MCF 10A (cell line): Measurements from ENCODE around the gene SCUBE2. TPM values are rescaled to one million over a fixed set of nuclear protein-coding genes. Genes with fewer than 3 reads are reported as not detected.

Source experiments
- BruUV-seq: library from RNA; stranded (reverse); fragments of 400-500 nt; replicated peaks from 2 replicates; lab custom pipeline; 2021; lab: Mats Ljungman, UMichigan
- CTCF ChIA-PET: fragments of 300-600 bp; sonication (Branson Sonifier 250); formaldehyde crosslinking; extraction: SDS; loops from one replicate; lab custom pipeline; 2021; ENCODE audit warnings: antibody characterized with exemption, inconsistent platforms; lab: Yijun Ruan, JAX
- POLR2A ChIA-PET: fragments of 300-600, 350-650 bp; sonication (Branson Sonifier 250); formaldehyde crosslinking; extraction: SDS; loops from one replicate; lab custom pipeline; 2020; ENCODE audit warnings: antibody characterized with exemption, inconsistent platforms; lab: Yijun Ruan, JAX
- DNase-seq: peaks from one replicate; pipeline ENCODE4 v3.0.0-alpha.2; 2018; ENCODE audit not compliant: unreplicated experiment
- H3K27ac Mint-ChIP-seq: one replicate; pipeline ENCODE4 v1.8.0; 2022; ENCODE audit warnings: mild to moderate bottlenecking, low read depth, mixed read lengths; ENCODE audit not compliant: unreplicated experiment
- H3K27me3 Mint-ChIP-seq: one replicate; pipeline ENCODE4 v1.8.0; 2022; ENCODE audit warnings: mixed read lengths; ENCODE audit not compliant: insufficient read depth, unreplicated experiment
- H3K36me3 Mint-ChIP-seq: one replicate; pipeline ENCODE4 v1.8.0; 2022; ENCODE audit warnings: mild to moderate bottlenecking, moderate library complexity, mixed read lengths; ENCODE audit not compliant: insufficient read depth, unreplicated experiment
- H3K4me1 Mint-ChIP-seq: one replicate; pipeline ENCODE4 v1.8.0; 2022; ENCODE audit warnings: mixed read lengths; ENCODE audit not compliant: insufficient read depth, unreplicated experiment
- H3K4me3 Mint-ChIP-seq: one replicate; pipeline ENCODE4 v1.8.0; 2022; ENCODE audit warnings: mild to moderate bottlenecking, moderate library complexity, mixed read lengths; ENCODE audit not compliant: unreplicated experiment
- H3K9me3 Mint-ChIP-seq: one replicate; pipeline ENCODE4 v1.8.0; 2022; ENCODE audit warnings: mixed read lengths; ENCODE audit not compliant: unreplicated experiment
- CTCF ChIP-seq: fragments of 200-600 bp; IDR thresholded peaks from one replicate; pipeline ENCODE4 v1.8.0; 2022; ENCODE audit warnings: antibody characterized with exemption, mild to moderate bottlenecking; ENCODE audit not compliant: unreplicated experiment
- intact Hi-C: fragments of 100-400 bp; cut with micrococcal nuclease; formaldehyde crosslinking; loops from 2 replicates; pipeline ENCODE4 v1.14.1; 2022
- total RNA-seq: library from RNA; stranded (reverse); gene quantifications from 2 replicates; pipeline ENCODE4 v1.2.3, GENCODE V29; 2022

SCUBE2 gene
- total RNA-seq, 1 experiment from 2014 or later = 0.93 TPM

- no peak for DNase-seq
- Mint-ChIP-seq H3K9me3 (no peaks in the 10 kb centered on the region), H3K4me1 (no peaks in the 10 kb centered on the region), H3K4me3 (no peak overlapping the region), H3K27ac (no peak overlapping the region), H3K36me3 (no peaks in the 10 kb centered on the region), H3K27me3 (no peaks in the 10 kb centered on the region)
- ChIA-PET CTCF (interaction anchor here (1.4 kb wide), 2 partner anchors 13 to 17 kb away, joined by 3 to 5 read pairs; no protein-coding TSS in a partner anchor), POLR2A (interaction anchor here (0.7 to 0.9 kb wide), 2 partner anchors 10 to 119 kb away, joined by 3 read pairs; no protein-coding TSS in a partner anchor)
- BruUV-seq = no TSS peak
- TF ChIP-seq CTCF = no peak
- intact Hi-C loops = no loop called here
Measured at GRCh38 chr11:9120664-9121468, 29.5 kb upstream of the SCUBE2 start.

- TF ChIP-seq CTCF = no peak
- H3K9me3 Mint-ChIP-seq = peaks cover 7% of the 10 kb centered on the region
- no peaks in the 10 kb centered on the region for H3K27me3 Mint-ChIP-seq
- no peak overlapping the region for H3K4me3 Mint-ChIP-seq
- no peak overlapping the region for H3K27ac Mint-ChIP-seq
- intact Hi-C loops = no loop called here
- H3K4me1 Mint-ChIP-seq = no peaks in the 10 kb centered on the region
- no peak for DNase-seq
- BruUV-seq = no TSS peak
- CTCF ChIA-PET = interaction anchor here (0.6 to 2.6 kb wide), 4 partner anchors 20 to 118 kb away, joined by 3 to 14 read pairs (median 3); no protein-coding TSS in a partner anchor
- no peaks in the 10 kb centered on the region for H3K36me3 Mint-ChIP-seq
- POLR2A ChIA-PET = no interaction called here
Measured at GRCh38 chr11:9118277-9118676, 26.9 kb upstream of the SCUBE2 start.

- no TSS peak for BruUV-seq
- Mint-ChIP-seq H3K27me3 (no peaks in the 10 kb centered on the region), H3K4me3 (no peak overlapping the region), H3K36me3 (no peaks in the 10 kb centered on the region), H3K9me3 (peaks cover 23% of the 10 kb centered on the region), H3K4me1 (no peaks in the 10 kb centered on the region), H3K27ac (no peak overlapping the region)
- ChIA-PET CTCF (interaction anchor here (1.6 kb wide), 1 partner anchor 97 kb away, joined by 4 read pairs; no protein-coding TSS in a partner anchor), POLR2A (interaction anchor here (1.1 to 1.8 kb wide), 2 partner anchors 18 to 26 kb away, joined by 4 to 7 read pairs; no protein-coding TSS in a partner anchor)
- no peak for TF ChIP-seq CTCF
- intact Hi-C loops = no loop called here
- no peak for DNase-seq
Measured at GRCh38 chr11:9112075-9112474, 20.7 kb upstream of the SCUBE2 start.
